ENCODE data around the gene SOX30. TPM values are rescaled to one million over a fixed set of nuclear protein-coding genes. Genes with fewer than 3 reads are reported as not detected.
A peak's percentile ranks its signal among the peaks of the same experiment; 100 is the strongest.

The SOX30 gene
- total RNA-seq, 1 experiment from 2014 or later: 0.11 TPM

DNA sequence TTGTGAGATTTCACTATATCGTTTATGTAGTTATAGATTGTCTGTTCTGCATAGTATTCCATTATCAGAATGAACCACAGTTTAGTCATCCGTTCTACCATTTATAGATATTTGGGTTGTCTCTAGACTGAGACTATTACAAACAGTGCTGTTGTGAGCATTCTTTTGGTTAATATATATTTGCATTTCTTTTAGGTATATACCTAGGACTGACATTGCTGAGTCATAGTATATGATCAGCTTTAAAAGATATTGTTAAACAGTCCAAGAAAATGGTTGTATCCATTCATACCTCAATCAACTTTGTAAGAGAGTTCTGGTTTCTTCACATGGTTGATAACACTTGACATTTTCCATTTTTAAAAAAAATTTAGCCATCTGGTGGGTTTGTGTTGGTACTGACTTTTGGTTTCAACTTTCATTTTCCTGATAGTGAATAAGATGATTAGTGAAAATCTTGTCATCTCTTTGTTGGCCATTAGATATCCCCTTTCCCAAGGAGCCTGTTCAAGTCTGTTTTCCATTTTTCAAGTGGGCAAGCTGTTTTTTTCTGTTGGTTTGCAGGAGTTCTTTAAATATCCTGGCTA, 53.8 kb downstream of the SOX30 start:
- Histone ChIP-seq H3K27ac (0 out of 2 replicates have a peak overlapping the region, but pooled peaks have one; percentile 0), H3K4me2 (no peak overlapping the region), H4K20me1 (ENCODE audit: insufficient read depth) (no peaks in the 10 kb centered on the region), H2AFZ (no peak overlapping the region), H3F3A (ENCODE audit: insufficient read depth, low read depth) (peaks cover 10% of the 10 kb centered on the region), H3K4me1 (replicated peaks; ENCODE audit: insufficient read depth) (peaks cover 17% of the 10 kb centered on the region), H3K9me3 (ENCODE audit: insufficient read depth, low read depth) (0 out of 2 replicates have a peak, but pooled peaks cover 4% of the 10 kb centered on the region), H3K9me2 (ENCODE audit: insufficient read depth) (no peaks in the 10 kb centered on the region; the same call in 1 of the 2 replicates), H3K36me3 (ENCODE audit: low read depth) (no peaks in the 10 kb centered on the region), H3K27me3 (ENCODE audit: insufficient read depth, low read depth) (no peaks in the 10 kb centered on the region), H3K79me2 (ENCODE audit: low read depth) (no peaks in the 10 kb centered on the region), H3K4me3 (no peak overlapping the region)
- no TSS peak for BruUV-seq (replicated peaks)
- POLR2A ChIA-PET (ENCODE audit: unreplicated experiment): no interaction called here
- intact Hi-C loops (cut with micrococcal nuclease; ENCODE audit: unreplicated experiment): no loop called here
- CTCF ChIA-PET: no interaction called here
- no peak for DNase-seq
- TF ChIP-seq EZH2 (IDR thresholded peaks at IDR 0.05; ENCODE audit: low read depth): no peak
- TF ChIP-seq, protein P1, sequence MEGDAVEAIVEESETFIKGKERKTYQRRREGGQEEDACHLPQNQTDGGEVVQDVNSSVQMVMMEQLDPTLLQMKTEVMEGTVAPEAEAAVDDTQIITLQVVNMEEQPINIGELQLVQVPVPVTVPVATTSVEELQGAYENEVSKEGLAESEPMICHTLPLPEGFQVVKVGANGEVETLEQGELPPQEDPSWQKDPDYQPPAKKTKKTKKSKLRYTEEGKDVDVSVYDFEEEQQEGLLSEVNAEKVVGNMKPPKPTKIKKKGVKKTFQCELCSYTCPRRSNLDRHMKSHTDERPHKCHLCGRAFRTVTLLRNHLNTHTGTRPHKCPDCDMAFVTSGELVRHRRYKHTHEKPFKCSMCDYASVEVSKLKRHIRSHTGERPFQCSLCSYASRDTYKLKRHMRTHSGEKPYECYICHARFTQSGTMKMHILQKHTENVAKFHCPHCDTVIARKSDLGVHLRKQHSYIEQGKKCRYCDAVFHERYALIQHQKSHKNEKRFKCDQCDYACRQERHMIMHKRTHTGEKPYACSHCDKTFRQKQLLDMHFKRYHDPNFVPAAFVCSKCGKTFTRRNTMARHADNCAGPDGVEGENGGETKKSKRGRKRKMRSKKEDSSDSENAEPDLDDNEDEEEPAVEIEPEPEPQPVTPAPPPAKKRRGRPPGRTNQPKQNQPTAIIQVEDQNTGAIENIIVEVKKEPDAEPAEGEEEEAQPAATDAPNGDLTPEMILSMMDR (conservative IDR thresholded peaks at IDR 0.05): no peak

DNA sequence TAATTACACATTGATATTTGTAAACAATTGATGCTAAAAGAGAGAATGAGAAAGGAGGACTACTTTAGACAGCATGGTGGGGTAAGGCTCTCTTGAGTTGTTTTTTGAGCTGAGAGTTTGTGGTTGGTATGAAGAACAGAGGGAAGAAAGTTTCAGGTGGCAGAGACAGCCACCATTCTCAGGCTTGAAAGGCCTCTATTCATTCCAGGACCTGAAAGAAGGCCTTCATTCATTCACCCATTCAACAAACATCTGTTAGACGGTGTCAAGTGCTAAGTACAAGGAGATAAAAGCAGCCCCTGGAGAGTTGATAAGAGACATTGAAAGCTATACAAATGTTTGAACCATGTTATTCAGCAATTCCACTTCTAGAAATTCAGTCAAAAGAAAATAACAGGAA, 55.0 kb downstream of the SOX30 start:
- BruUV-seq (replicated peaks): no TSS peak
- Histone ChIP-seq H3K27ac (no peak overlapping the region), H3K4me2 (no peak overlapping the region), H2AFZ (no peak overlapping the region), H3K4me1 (replicated peaks; ENCODE audit: insufficient read depth) (peaks cover 6% of the 10 kb centered on the region; the same call in 1 of the 2 replicates), H3K9me2 (ENCODE audit: insufficient read depth) (no peaks in the 10 kb centered on the region; the same call in 1 of the 2 replicates), H3K36me3 (ENCODE audit: low read depth) (no peaks in the 10 kb centered on the region), H4K20me1 (ENCODE audit: insufficient read depth) (no peaks in the 10 kb centered on the region), H3K4me3 (no peak overlapping the region), H3K27me3 (ENCODE audit: insufficient read depth, low read depth) (no peaks in the 10 kb centered on the region), H3K9me3 (ENCODE audit: insufficient read depth, low read depth) (0 out of 2 replicates have a peak, but pooled peaks cover 4% of the 10 kb centered on the region), H3F3A (ENCODE audit: insufficient read depth, low read depth) (no peaks in the 10 kb centered on the region), H3K79me2 (ENCODE audit: low read depth) (no peaks in the 10 kb centered on the region)
- intact Hi-C loops (cut with micrococcal nuclease; ENCODE audit: unreplicated experiment): no loop called here
- CTCF ChIA-PET: interaction anchor here (0.6 kb wide), 1 partner anchor 306 kb away, joined by 7 read pairs; no protein-coding TSS in a partner anchor
- no peak for DNase-seq
- TF ChIP-seq, protein P1 (conservative IDR thresholded peaks at IDR 0.05): no peak
- TF ChIP-seq EZH2 (IDR thresholded peaks at IDR 0.05; ENCODE audit: low read depth): no peak
- POLR2A ChIA-PET (ENCODE audit: unreplicated experiment): no interaction called here

DNA sequence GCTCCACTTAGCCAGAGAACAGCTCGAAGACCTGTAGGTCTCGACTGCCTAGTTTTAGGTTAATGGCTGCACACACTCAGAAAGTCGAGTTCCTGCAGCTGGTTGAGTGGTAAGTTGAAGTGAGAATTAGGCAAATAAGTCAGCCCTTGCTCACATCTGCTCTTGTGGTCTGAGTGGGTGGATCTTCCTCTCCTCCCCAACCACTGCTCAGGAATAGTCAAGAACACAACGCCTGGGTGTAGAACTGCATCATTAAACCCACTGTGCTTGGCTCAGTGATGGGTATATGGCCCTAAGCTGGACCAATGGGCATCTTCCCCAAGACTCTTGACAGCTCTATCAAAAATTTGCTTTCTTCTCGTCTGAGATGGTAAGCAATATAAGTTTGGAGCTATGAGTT, 55.8 kb downstream of the SOX30 start:
- CTCF ChIA-PET: no interaction called here

More for the DNA sequence above, 55.8 kb downstream of the SOX30 start:
- no peak overlapping the region for H3K4me2 ChIP-seq
- no peaks in the 10 kb centered on the region for H3K27me3 ChIP-seq (ENCODE audit: insufficient read depth, low read depth)
- no peak for TF ChIP-seq EZH2 (IDR thresholded peaks at IDR 0.05; ENCODE audit: low read depth)
- TF ChIP-seq, protein P1 (conservative IDR thresholded peaks at IDR 0.05): no peak
- BruUV-seq (replicated peaks): no TSS peak
- POLR2A ChIA-PET (ENCODE audit: unreplicated experiment): no interaction called here
- H3K79me2 ChIP-seq (ENCODE audit: low read depth): no peaks in the 10 kb centered on the region
- DNase-seq: no peak
- H3K27ac ChIP-seq: no peak overlapping the region
- no peaks in the 10 kb centered on the region for H3K4me1 ChIP-seq (replicated peaks; ENCODE audit: insufficient read depth)
- no peak overlapping the region for H2AFZ ChIP-seq
- intact Hi-C loops (cut with micrococcal nuclease; ENCODE audit: unreplicated experiment): no loop called here
- no peaks in the 10 kb centered on the region for H4K20me1 ChIP-seq (ENCODE audit: insufficient read depth)
- no peaks in the 10 kb centered on the region for H3K36me3 ChIP-seq (ENCODE audit: low read depth)
- 0 out of 2 replicates have a peak, but pooled peaks cover 4% of the 10 kb centered on the region for H3K9me3 ChIP-seq (ENCODE audit: insufficient read depth, low read depth)
- no peaks in the 10 kb centered on the region for H3K9me2 ChIP-seq (ENCODE audit: insufficient read depth)
- H3K4me3 ChIP-seq: no peak overlapping the region
- no peaks in the 10 kb centered on the region for H3F3A ChIP-seq (ENCODE audit: insufficient read depth, low read depth)

Measured in PC-9 (cell line).